Tibial artery (tissue), 4 donors: ENCODE results near the gene B3GAT3.

ENCODE experiments used
- DNase-seq, 2 donors: peaks; one replicate each; pipeline ENCODE4 v3.0.0-alpha.2; 2019
- H3K27ac ChIP-seq, 2 donors: fragments of 200-600 bp; sonication (generic) in 1 of 2; 1 replicate in 1 of 2; 2 replicates in 1 of 2; pipeline ENCODE4 v1.5.1; 2018 to 2019; ENCODE audit warnings: mild to moderate bottlenecking in 1 of 2
- H3K27me3 ChIP-seq, 2 donors: fragments of 200-600 bp; sonication (generic) in 1 of 2; one replicate each; pipeline versions ENCODE4 v1.5.1 to v1.6.0; 2016 to 2019
- H3K36me3 ChIP-seq, 3 donors: fragments of 200-600 bp; sonication (generic) in 2 of 3; one replicate each; pipeline ENCODE4 v1.5.1; 2016 to 2019; ENCODE audit warnings: mild to moderate bottlenecking in 2 of 3
- H3K4me1 ChIP-seq, 4 donors: fragments of 200-600 bp; sonication (generic) in 2 of 4; 1 replicate in 3 of 4; 2 replicates in 1 of 4; pipeline ENCODE4 v1.5.1; 2016 to 2019
- H3K4me3 ChIP-seq, 2 donors: fragments of 200-600 bp; sonication (generic) in 1 of 2; 1 replicate in 1 of 2; 2 replicates in 1 of 2; pipeline ENCODE4 v1.5.1; 2018 to 2019; ENCODE audit warnings: mild to moderate bottlenecking in 2 of 2
- H3K9me3 ChIP-seq, 3 donors: fragments of 200-600 bp; sonication (generic) in 1 of 3; one replicate each; pipeline ENCODE4 v1.5.1; 2016 to 2019
- CTCF ChIP-seq, 2 experiments: fragments of 200-600 bp in 1 of 2; fragments of 450-650 bp in 1 of 2; IDR thresholded peaks; one replicate each; pipeline ENCODE4 v1.5.1; 2017 to 2019; ENCODE audit warnings: antibody characterized with exemption in 2 of 2, mild to moderate bottlenecking in 1 of 2, moderate library complexity in 1 of 2
- intact Hi-C: fragments of 100-400 bp; cut with DNase I; formaldehyde crosslinking; loops from one replicate; pipeline ENCODE4 v1.15.0; 2023; ENCODE audit warnings: low total_unique reads

The B3GAT3 gene

GRCh38 chr11:62665599-62666258 is 43.9 kb upstream of the B3GAT3 start:
- Histone ChIP-seq H3K27ac (peak overlapping the region; percentile 87 to 96), H3K36me3 (peaks cover 8 to 27% (median 10%) of the 10 kb centered on the region in 3 donors), H3K4me3 (peak overlapping the region; percentile 87 to 96), H3K4me1 (peaks cover 7 to 40% (median 27%) of the 10 kb centered on the region in 4 donors), H3K27me3 (no peaks in the 10 kb centered on the region), H3K9me3 (no peaks in the 10 kb centered on the region)
- TF ChIP-seq CTCF (IDR thresholded peaks at IDR 0.05) = no peak
- intact Hi-C loops = no loop called here
- DNase-seq = peak; percentile 60 to 81

GRCh38 chr11:62665075-62665598 is 43.4 kb upstream of the B3GAT3 start, which contains the start of the genes C11orf98 and CSKMT:
TSS of gene C11orf98 (minus strand) at chr11:62665210. CDS start at chr11:62665169, 41 bp downstream.
TSS of gene CSKMT (plus strand) at chr11:62665312. CDS start at chr11:62665880, 568 bp downstream.
- no peak for TF ChIP-seq CTCF (IDR thresholded peaks at IDR 0.05)
- H3K27ac ChIP-seq = peak within 1 kb of the TSS; percentile 87 to 96
- H3K36me3 ChIP-seq = peaks cover 8 to 27% (median 10%) of the 10 kb centered on the region in 3 donors
- H3K9me3 ChIP-seq = no peaks in the 10 kb centered on the region
- H3K4me1 ChIP-seq = peaks cover 7 to 34% (median 22%) of the 10 kb centered on the region in 4 donors
- H3K4me3 ChIP-seq = peak within 1 kb of the TSS; percentile 87 to 96
- DNase-seq = peak; percentile 92 to 97
- intact Hi-C loops = no loop called here
- H3K27me3 ChIP-seq = no peaks in the 10 kb centered on the region

- peaks cover 7 to 34% (median 20%) of the 10 kb centered on the region in 4 donors for H3K4me1 ChIP-seq
- H3K27me3 ChIP-seq = no peaks in the 10 kb centered on the region
- TF ChIP-seq CTCF (IDR thresholded peaks at IDR 0.05) = no peak
- no peaks in the 10 kb centered on the region for H3K9me3 ChIP-seq
- H3K27ac ChIP-seq = peak overlapping the region; percentile 87 to 96
- DNase-seq = no peak
- intact Hi-C loops = no loop called here
- peak overlapping the region; percentile 87 to 96 for H3K4me3 ChIP-seq
- H3K36me3 ChIP-seq = peaks cover 8 to 27% (median 10%) of the 10 kb centered on the region in 3 donors
These were observed 42.8 kb upstream of the B3GAT3 start for GRCh38 chr11:62664405-62665074.

- peaks cover 0 to 8% (median 6%) of the 10 kb centered on the region in 4 donors for H3K4me1 ChIP-seq
- H3K27me3 ChIP-seq = no peaks in the 10 kb centered on the region
- no peak for DNase-seq
- H3K9me3 ChIP-seq = no peaks in the 10 kb centered on the region
- intact Hi-C loops = no loop called here
- no peak overlapping the region for H3K4me3 ChIP-seq
- no peak overlapping the region for H3K27ac ChIP-seq
- TF ChIP-seq CTCF (IDR thresholded peaks at IDR 0.05) = no peak
- no peaks in the 10 kb centered on the region for H3K36me3 ChIP-seq
These were observed 35.1 kb upstream of the B3GAT3 start for GRCh38 chr11:62656796-62657429.

- Histone ChIP-seq H3K4me1 (peaks cover 0 to 15% (median 10%) of the 10 kb centered on the region in 4 donors), H3K27me3 (no peaks in the 10 kb centered on the region), H3K9me3 (no peaks in the 10 kb centered on the region), H3K4me3 (no peak overlapping the region), H3K36me3 (peaks cover 4 to 14% (median 7%) of the 10 kb centered on the region in 3 donors), H3K27ac (no peak overlapping the region)
- TF ChIP-seq CTCF (IDR thresholded peaks at IDR 0.05) = no peak
- intact Hi-C loops = no loop called here
- no peak for DNase-seq
These were observed 32.5 kb upstream of the B3GAT3 start for GRCh38 chr11:62654297-62654696.
